ENCODE measurements around the gene NDUFAF3.

NDUFAF3 gene

GRCh38 chr3:48983096-48983495, 38.8 kb upstream of the NDUFAF3 start:
- H3K4me3 ChIP-seq (ENCODE audit: low read depth, low read length), result no peak overlapping the region
- in situ Hi-C loops (cut with HindIII; ENCODE audit: low sequenced_read_pairs), result no loop called here
- no peak for DNase-seq (ENCODE audit: low read depth)
- TF ChIP-seq CTCF (IDR thresholded peaks at IDR 0.05; ENCODE audit: low read depth, low read length, missing control alignments), result no peak

- no peak for DNase-seq (ENCODE audit: low read depth)
- H3K4me3 ChIP-seq (ENCODE audit: low read depth, low read length), result no peak overlapping the region
- no peak for TF ChIP-seq CTCF (IDR thresholded peaks at IDR 0.05; ENCODE audit: low read depth, low read length, missing control alignments)
- in situ Hi-C loops (cut with HindIII; ENCODE audit: low sequenced_read_pairs), result no loop called here
These were observed 37.3 kb upstream of the NDUFAF3 start for GRCh38 chr3:48984663-48985062.

- no peak for DNase-seq (ENCODE audit: low read depth)
- H3K4me3 ChIP-seq (ENCODE audit: low read depth, low read length), result no peak overlapping the region
- no peak for TF ChIP-seq CTCF (IDR thresholded peaks at IDR 0.05; ENCODE audit: low read depth, low read length, missing control alignments)
- in situ Hi-C loops (cut with HindIII; ENCODE audit: low sequenced_read_pairs), result no loop called here
These were observed 36.0 kb upstream of the NDUFAF3 start for GRCh38 chr3:48985831-48986376.

DNA sequence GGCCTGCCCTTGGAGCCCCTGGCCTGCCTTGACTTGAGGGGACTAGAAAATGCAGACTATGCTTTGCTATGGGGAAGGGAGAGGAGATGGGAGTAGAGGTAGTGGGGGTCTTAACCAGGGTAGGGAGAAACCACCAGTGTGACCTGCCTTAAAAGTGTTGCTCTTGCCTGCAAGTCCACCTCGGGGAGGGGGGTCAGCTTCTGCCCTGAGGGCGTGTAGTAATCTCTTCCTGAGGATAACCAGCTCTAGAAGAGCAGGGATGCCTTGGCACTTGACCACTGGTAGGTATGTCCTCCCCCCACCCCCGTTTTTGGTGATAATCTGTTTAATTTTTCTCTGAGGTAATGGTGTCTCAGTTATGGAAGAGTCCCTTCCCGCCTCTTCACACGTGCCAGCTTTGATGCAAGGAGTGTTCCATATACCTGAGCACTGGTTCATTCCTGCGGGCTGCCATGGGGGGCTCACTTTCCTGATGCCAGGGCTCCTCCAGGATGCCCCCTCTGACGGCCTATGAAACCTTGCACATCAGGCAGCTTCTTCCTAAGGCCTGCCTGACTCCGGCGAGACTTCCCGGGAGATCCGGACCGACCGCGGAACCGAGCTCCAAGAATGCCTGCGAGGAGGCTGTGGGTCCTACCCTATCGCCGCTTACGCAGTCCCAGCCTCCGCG, 32.7 kb upstream of the NDUFAF3 start:
- TF ChIP-seq CTCF (IDR thresholded peaks at IDR 0.05; ENCODE audit: low read depth, low read length, missing control alignments), result no peak
- peak overlapping the region; percentile 78 for H3K4me3 ChIP-seq (ENCODE audit: low read depth, low read length)
- in situ Hi-C loops (cut with HindIII; ENCODE audit: low sequenced_read_pairs), result no loop called here
- no peak for DNase-seq (ENCODE audit: low read depth)

DNA sequence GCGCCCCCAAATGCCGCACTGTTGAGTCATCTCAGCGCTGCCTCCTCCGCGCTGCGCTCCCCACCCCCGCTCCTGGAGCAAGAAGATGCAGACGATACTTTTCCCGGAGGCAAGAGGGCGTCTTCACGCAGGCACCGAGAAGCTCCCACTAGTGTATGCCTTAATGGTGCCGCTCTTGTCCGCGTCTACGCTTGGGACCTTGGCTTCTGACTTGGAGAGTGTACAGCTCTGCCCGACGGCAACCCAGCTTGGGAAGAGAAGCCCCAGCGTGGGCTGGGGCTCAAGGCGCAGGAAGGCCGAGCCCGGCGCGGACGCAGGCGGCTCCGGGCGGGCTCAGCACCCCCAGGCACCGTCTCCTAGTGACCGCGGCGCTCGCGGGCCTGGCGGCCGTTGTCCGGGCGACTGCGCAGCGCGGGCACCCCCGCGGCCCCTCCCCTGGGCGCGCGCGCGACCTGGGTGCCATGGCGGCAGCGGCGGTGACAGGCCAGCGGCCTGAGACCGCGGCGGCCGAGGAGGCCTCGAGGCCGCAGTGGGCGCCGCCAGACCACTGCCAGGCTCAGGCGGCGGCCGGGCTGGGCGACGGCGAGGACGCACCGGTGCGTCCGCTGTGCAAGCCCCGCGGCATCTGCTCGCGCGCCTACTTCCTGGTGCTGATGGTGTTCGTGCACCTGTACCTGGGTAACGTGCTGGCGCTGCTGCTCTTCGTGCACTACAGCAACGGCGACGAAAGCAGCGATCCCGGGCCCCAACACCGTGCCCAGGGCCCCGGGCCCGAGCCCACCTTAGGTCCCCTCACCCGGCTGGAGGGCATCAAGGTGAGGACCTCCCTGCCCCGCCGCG, 31.9 kb upstream of the NDUFAF3 start, which contains the start of gene P4HTM:
Gene P4HTM (plus strand): TSS at position 446 of the 840 bp plus-strand sequence. CDS start 16 bp downstream, at position 462.
- peak; percentile 87 for DNase-seq (ENCODE audit: low read depth)
- peak; percentile 52 for TF ChIP-seq CTCF (IDR thresholded peaks at IDR 0.05; ENCODE audit: low read depth, low read length, missing control alignments)
- H3K4me3 ChIP-seq (ENCODE audit: low read depth, low read length), result peak within 1 kb of the TSS; percentile 78
- in situ Hi-C loops (cut with HindIII; ENCODE audit: low sequenced_read_pairs), result no loop called here

- TF ChIP-seq CTCF (IDR thresholded peaks at IDR 0.05; ENCODE audit: low read depth, low read length, missing control alignments), result no peak
- in situ Hi-C loops (cut with HindIII; ENCODE audit: low sequenced_read_pairs), result no loop called here
- DNase-seq (ENCODE audit: low read depth), result no peak
- H3K4me3 ChIP-seq (ENCODE audit: low read depth, low read length), result peak overlapping the region; percentile 78
These were observed 31.1 kb upstream of the NDUFAF3 start for GRCh38 chr3:48990636-48991469.

Measured in astrocyte of the cerebellum (primary cell).